DMS53 treated with DMSO at 0.1 percent for 48 hours (cell line): ENCODE results near the gene DENND4A.

ENCODE experiments used
- DNase-seq: peaks from one replicate; lab custom pipeline; 2025; ENCODE audit not compliant: unreplicated experiment; lab: John Stamatoyannopoulos, UW

The DENND4A gene

DNA sequence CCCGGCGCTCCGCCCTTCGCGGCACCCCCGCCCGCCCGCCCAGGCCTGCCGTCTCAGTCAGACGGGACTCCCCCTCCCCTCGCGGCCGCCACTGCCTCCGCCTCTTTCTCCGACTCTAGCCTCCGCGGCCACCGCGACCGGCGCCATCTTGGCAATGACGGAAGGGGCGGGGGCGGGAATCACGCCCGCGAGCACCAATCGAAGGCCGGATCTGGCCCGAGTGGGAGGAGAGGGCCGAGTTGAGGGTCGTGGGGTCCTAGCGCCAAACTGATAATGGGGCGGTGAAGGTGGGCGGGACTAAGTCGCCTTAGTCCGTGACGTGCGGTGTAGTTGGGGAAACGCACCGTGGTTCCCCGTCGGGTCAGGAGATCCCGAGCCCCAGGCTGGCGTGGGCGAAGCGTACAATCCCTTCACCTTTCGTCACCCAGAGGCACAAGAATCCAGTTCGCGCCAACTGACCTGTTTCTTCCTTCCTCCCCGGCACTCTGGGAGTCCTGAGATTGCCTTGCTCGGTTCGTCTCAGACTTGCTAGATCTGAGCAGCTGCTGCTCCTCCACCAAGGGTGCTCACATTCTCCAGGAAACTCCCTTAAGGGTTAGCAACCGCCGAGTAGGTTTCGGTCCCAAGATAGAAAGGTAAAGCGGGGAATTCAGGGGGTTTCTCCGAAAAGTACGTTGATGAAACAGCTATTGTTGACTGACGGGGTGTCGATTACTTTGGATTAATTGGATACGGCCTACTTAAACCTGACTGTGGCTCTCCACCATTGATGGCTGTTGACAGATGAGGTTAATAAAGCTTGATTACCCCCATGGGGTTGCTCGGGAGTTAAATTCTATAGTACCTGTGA, at the start of gene DENND4A:
DENND4A (minus strand) TSS at position 156 of the 850 bp plus-strand sequence. CDS start 35,843 bp downstream, outside the sequence.
- DNase-seq = peak; percentile 81

DNA sequence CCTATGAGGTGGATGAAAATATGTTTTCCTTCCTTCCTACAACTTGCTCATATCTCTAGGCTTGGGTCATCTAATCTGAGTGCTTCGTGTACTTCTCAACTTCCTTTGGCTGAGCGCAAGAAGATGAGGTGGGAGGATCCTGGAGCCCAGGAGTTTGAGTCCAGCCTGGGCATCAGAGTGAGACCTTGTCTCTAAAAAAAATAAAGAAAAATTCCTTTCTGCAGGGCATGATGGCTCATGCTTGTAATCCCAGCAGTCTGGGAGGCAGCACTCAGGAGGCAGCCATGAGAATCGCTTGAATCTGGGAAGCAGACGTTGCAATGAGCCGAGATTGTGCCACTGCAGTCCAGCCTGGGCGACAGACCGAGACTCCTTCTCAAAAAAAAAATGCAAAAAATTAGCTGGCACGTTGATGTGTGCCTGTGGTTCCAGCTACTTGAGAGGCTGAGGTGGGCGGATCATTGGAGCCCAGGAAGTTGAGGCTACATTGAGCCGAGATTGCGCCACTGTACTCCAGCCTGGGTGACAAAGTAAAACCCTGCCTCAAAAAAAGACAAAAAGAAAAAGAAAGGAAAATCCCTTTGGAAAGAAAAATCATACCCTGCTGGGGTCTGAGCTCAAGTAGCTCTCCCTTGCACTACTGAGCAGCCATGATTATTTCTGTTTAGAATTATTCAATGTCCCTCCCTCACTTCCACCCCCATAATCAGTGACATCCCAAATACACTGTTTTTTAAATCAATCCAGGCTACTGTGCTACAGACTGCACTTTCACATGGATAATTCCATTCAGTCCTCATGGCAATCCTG, 49.2 kb upstream of the DENND4A start:
- DNase-seq = no peak

DNA sequence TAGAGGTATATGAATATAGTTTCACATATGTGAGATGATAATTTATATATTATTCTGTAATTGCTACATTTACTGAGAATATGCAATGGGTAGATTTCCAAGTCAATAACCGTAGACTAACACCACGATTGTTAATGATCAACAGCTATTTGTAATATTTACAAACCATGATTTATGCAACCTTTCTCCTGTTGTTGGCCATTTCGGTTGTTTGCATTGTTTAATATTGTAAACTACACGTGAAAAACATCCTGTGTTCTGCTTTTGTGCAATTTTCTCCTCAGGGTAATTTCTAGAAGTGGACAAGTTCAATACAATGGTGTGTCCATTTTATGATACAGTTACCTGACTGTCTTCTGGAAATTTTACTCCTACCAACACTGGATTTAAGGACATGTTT, 47.9 kb upstream of the DENND4A start:
- no peak for DNase-seq

DNA sequence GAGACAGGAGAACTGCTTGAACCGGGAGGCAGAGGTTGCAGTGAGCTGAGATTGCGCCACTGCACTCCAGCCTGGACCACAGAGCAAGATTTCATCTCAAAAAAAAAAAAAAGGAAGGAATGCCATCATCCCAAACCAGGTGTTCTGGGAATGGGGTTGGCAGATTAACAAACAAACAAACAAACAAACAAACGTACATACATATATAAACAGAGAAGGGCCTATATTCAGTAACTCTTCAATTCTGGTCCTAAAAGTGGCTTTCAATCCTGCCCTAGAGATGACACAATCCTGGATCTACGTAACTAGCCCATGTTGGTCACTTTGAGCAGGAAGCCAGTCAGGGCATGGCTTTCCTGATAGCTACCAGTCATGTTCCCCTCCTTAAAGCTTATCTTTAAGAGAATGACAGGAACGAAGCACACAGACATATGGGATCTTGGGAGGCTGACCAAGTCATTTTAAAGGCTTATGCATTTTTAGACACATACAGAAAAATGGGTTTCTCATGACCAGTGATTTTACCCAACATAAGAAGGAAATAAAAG, 47.3 kb upstream of the DENND4A start:
- DNase-seq = no peak

DNA sequence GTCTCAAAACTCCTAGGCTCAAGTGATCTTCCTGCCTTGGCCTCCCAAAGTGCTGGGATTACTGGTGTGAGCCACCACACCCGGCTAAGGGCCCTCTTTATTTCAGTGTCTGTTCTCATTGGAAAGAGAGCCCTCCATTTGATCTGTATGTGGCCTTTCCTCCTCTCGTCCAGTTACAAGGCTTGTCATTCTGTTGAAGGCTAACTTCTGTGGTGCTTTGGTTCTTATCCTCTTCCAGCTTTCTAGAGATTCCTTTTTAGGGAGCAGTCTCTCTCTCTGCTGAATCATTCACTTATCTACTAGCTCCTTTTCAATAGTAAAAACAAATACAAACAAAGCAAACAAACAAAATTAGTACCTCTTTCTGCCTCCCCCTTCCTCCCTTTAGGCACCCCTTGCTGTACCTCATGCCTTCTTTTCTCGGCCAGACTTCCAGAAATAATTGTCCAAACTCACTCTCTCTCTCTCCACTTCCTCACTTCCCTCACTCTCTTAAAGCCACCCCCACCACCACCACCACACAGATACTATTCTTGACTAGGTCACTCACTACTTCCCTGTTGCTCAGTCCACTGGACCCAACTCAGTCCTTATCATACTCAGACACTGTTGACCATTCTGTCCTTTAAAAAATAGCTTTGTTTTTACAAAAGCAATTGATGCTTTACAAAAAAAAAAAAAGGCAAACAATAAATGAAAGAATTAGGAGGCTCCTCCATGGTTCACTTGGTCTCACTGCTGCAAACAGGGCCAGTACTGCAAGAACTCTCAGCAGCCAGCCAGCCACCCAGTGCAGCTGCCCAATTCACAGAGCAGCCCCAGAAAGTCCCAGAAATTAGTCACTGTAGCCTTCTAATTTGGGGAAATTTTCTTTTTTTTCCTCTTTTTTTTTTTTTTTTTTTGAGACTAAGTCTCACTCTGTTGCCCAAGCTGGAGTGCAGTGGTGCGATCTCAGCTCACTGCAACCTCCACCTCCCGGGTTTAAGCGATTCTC, 45.5 kb upstream of the DENND4A start:
- DNase-seq = peak; percentile 55

GRCh38 chr15:65836665-65837064, 44.6 kb upstream of the DENND4A start:
- DNase-seq = no peak

DNA sequence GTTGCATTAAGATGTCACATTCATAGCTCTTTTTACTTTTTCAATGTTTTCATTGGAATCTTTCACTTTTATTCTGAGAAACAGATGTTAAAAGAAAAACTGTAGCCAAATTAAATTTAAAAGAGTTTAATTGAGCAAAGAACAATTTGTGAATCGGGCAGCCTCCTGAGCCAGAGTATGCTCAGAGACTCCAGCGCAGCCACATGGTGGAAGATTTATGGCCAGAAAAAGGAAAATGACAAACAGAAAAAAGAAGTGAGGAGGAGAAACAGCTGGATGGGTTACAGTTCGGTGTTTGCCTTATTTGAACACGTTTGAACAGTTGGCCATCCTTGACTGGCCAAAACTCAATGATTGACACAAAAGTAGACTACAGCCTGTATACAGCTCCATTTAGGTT, 43.4 kb upstream of the DENND4A start:
- DNase-seq = no peak

- no peak for DNase-seq
Observed at GRCh38 chr15:65834603-65835282, 42.6 kb upstream of the DENND4A start.

DNA sequence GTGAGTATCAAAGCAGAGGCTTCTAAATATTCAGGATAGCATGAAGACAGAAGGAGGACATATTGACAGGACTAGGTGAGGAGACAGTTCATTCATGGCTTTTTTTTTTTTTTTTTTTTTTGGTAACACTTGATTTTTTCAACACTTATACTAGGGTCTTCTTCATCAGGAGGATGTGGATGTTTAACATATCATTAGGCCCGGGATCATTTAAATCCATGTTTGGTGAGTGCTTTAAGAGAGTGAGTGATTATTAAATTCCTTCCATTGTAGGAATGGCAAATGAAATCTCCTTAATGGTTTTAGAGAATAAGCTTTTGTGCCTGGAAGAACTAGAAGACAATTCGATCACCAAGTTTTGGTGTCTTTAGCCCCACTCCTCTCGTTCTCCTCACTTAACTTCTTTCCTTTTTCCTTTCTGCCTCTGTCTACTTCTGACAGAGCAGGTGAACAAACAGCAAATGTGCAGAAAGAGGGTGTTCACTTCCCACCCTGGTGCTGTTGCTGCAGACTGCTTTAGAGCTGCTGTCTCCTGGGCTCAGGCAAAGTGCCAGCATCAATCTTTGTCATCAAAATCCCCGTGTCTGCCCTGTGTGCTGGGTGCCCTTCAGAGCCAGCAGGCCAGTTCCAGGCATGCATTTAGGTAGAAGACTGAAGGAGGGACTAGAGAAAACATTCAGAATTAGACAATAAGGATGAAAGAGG, 41.6 kb upstream of the DENND4A start:
- peak; percentile 56 for DNase-seq

GRCh38 chr15:65832549-65833364, 40.7 kb upstream of the DENND4A start:
- DNase-seq = peak; percentile 98

DNA sequence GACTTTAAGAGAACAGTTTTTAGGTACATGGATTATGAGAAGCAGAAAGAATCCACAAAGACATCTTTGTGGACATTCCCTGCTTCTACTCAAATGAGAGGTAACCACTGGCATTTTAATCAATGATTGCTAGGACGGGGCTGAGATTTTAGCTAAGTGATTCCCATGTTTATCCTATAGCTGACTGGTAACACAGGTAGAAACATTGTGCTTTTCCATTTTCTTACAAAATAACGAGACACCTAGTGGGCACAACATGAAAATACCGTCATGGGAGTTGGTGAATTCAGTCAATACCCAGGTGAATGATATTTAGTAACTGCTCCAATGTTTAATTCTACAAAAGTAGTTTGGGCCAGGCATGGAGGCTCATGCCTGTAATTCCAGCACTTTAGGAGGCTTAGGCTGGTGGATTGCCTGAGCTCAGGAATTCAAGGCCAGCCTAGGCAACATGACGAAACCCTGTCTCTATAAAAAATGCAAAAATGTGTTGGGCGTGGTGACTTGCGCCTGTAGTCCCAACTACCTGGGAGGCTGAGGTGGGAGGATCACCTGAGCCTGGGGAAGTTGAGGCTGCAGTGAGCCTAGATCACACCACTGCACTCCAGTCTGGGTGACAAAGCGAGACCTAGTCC, 37.2 kb upstream of the DENND4A start:
- peak; percentile 41 for DNase-seq

DNA sequence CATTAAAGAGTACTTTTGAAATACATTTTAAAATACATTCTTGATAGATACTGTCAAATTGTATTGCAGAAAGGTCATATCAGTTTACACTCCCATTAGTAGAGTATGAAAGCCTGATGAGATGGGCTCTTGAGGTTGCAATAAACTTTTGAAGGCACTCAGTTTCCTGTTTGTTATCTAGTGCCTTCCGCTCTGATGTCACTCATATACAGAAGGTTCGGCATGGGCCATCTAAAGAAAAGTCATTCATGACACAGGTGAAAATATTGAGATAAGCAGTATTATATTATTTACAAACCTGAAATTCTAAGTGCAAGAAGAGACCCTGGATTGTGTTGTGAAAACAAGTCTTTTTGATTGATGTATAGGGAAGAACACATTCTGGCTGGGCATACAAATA, 36.5 kb upstream of the DENND4A start:
- DNase-seq = peak; percentile 36

GRCh38 chr15:65827065-65827464, 35.0 kb upstream of the DENND4A start:
- DNase-seq = no peak

- no peak for DNase-seq
Observed at GRCh38 chr15:65824941-65825544, 33.0 kb upstream of the DENND4A start.

- DNase-seq = peak; percentile 66
Observed at GRCh38 chr15:65824031-65824743, 32.1 kb upstream of the DENND4A start.

GRCh38 chr15:65822316-65822715, 30.2 kb upstream of the DENND4A start:
- no peak for DNase-seq

DNA sequence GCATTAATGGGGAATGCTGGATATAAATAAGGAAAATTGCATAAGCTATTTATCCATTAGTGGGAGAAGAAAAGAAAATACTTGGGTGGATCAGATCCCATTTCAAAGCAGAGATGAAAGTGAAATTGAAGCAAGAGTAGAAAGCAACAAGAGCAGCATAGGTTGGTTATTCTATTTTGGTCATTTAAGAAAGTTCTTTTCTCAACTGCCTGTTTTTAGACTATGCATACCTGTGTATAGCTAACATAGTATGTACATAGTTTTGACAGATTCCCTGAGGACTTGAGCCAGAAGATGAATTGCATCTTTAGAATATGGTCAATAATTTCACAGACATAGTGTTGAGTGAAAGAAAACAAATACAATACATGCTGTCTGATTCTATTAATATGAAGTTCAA, 29.0 kb upstream of the DENND4A start:
- DNase-seq = no peak
